ENCODE data around the gene PRKAR1A. TPM values are rescaled to one million over a fixed set of nuclear protein-coding genes. Genes with fewer than 3 reads are reported as not detected.

The PRKAR1A gene
- total RNA-seq, 4 donors from 2014 or later, result 267 to 390 (median 347) TPM

- no peak for TF ChIP-seq POLR2AphosphoS5 (IDR thresholded peaks at IDR 0.05)
- no peak for TF ChIP-seq EP300 (IDR thresholded peaks at IDR 0.05)
- no peak for TF ChIP-seq POLR2A (IDR thresholded peaks at IDR 0.05)
- TF ChIP-seq CTCF (IDR thresholded peaks at IDR 0.05), result no peak
- ATAC-seq, result no peak
- no peaks in the 10 kb centered on the region for H3K36me3 ChIP-seq
- WGBS, 2 donors (ENCODE audit: low coverage in 1 of 2), result 84 to 85% methylated on average over 5 to 6 of the region's 6 CpGs
- no peaks in the 10 kb centered on the region for H3K9me3 ChIP-seq
- H3K4me1 ChIP-seq, result peaks cover 0 to 6% (median 3%) of the 10 kb centered on the region in 3 donors
- H3K4me3 ChIP-seq, result no peak overlapping the region
- H3K27me3 ChIP-seq, result no peaks in the 10 kb centered on the region
- no peak overlapping the region for H3K27ac ChIP-seq
Observed at GRCh38 chr17:68572138-68572842, 60.1 kb downstream of the PRKAR1A start.

GRCh38 chr17:68573338-68573737, 61.1 kb downstream of the PRKAR1A start:
- 100% methylated on average over 1 of the region's 1 CpG; no CpG with 5 or more reads in 1 of the 2 donors for WGBS, 2 donors (ENCODE audit: low coverage in 1 of 2)

GRCh38 chr17:68576137-68576536, 63.9 kb downstream of the PRKAR1A start:
- H3K9me3 ChIP-seq, result no peaks in the 10 kb centered on the region
- no peak for TF ChIP-seq EP300 (IDR thresholded peaks at IDR 0.05)
- no peak for TF ChIP-seq CTCF (IDR thresholded peaks at IDR 0.05)
- TF ChIP-seq POLR2AphosphoS5 (IDR thresholded peaks at IDR 0.05), result no peak
- no peak for TF ChIP-seq POLR2A (IDR thresholded peaks at IDR 0.05)
- no peaks in the 10 kb centered on the region for H3K27me3 ChIP-seq
- no peak for ATAC-seq
- no peaks in the 10 kb centered on the region for H3K36me3 ChIP-seq
- peaks cover 0 to 25% (median 6%) of the 10 kb centered on the region in 3 donors for H3K4me1 ChIP-seq
- H3K27ac ChIP-seq, result peak overlapping the region in 2 of 4 donors; percentile 8 to 42
- WGBS, 2 donors (ENCODE audit: low coverage in 1 of 2), result 100% methylated on average over 1 of the region's 2 CpGs; no CpG with 5 or more reads in 1 of the 2 donors
- H3K4me3 ChIP-seq, result no peak overlapping the region

More at GRCh38 chr17:68573338-68573737, 61.1 kb downstream of the PRKAR1A start:
- Histone ChIP-seq H3K27me3 (no peaks in the 10 kb centered on the region), H3K4me1 (peaks cover 0 to 12% (median 6%) of the 10 kb centered on the region in 3 donors), H3K4me3 (no peak overlapping the region), H3K27ac (no peak overlapping the region), H3K9me3 (no peaks in the 10 kb centered on the region), H3K36me3 (no peaks in the 10 kb centered on the region)
- no peak for ATAC-seq
- no peak for TF ChIP-seq CTCF (IDR thresholded peaks at IDR 0.05)
- no peak for TF ChIP-seq POLR2A (IDR thresholded peaks at IDR 0.05)
- TF ChIP-seq POLR2AphosphoS5 (IDR thresholded peaks at IDR 0.05), result no peak
- no peak for TF ChIP-seq EP300 (IDR thresholded peaks at IDR 0.05)

GRCh38 chr17:68576811-68577496, 64.7 kb downstream of the PRKAR1A start:
- Histone ChIP-seq H3K4me3 (no peak overlapping the region), H3K27ac (peak overlapping the region in 3 of 4 donors; percentile 8 to 42 (median 27)), H3K36me3 (no peaks in the 10 kb centered on the region), H3K9me3 (no peaks in the 10 kb centered on the region), H3K4me1 (peaks cover 0 to 25% (median 6%) of the 10 kb centered on the region in 3 donors), H3K27me3 (no peaks in the 10 kb centered on the region)
- TF ChIP-seq POLR2AphosphoS5 (IDR thresholded peaks at IDR 0.05) (no peak), CTCF (IDR thresholded peaks at IDR 0.05) (no peak), POLR2A (IDR thresholded peaks at IDR 0.05) (no peak), EP300 (IDR thresholded peaks at IDR 0.05) (no peak)
- WGBS, 2 donors (ENCODE audit: low coverage in 1 of 2), result 31 to 32% methylated on average over 6 to 7 of the region's 8 CpGs
- ATAC-seq, result peak; percentile 82

Measured in gastroesophageal sphincter (tissue), 4 donors.